Inferior parietal cortex (tissue), 1 donor: ENCODE measurements around the gene CCDC81.

Experiments
- DNase-seq: peaks from one replicate; pipeline ENCODE4 v3.0.0-alpha.2; 2016; ENCODE audit errors: extremely low spot score

Gene CCDC81

GRCh38 chr11:86464509-86465221, 90.0 kb downstream of the CCDC81 start:
- DNase-seq, result no peak

DNA sequence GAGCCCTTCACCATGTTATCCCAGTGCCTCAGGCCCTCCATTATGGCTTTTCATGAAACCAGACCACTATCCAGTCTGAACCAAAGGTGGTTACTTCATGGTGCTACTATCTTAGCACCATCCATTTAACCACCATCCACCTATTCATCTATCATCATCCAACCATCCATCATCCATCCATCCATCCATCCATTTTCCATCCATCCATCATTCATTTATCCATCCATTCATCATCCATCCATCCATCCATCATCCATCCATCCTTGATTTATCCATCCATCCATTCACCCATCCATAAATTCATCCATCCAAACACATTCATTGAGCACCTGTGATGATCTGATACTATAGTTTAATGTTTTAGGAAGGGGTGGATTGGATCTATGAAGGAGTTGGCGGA, 93.5 kb downstream of the CCDC81 start:
- DNase-seq, result no peak

GRCh38 chr11:86469491-86470388, 95.1 kb downstream of the CCDC81 start:
- DNase-seq, result no peak
